Smooth muscle cell (in vitro differentiated cells): ENCODE results near the gene MAD1L1. TPM values are rescaled to one million over a fixed set of nuclear protein-coding genes. Genes with fewer than 3 reads are reported as not detected.

Experiments
- DNase-seq: peaks from one replicate; lab custom pipeline; 2025; ENCODE audit not compliant: unreplicated experiment; lab: John Stamatoyannopoulos, UW
- H2AFZ ChIP-seq: fragments of 200-600 bp; sonication (generic); 2 replicates; pipeline ENCODE4 v1.6.0; 2016; ENCODE audit warnings: antibody characterized with exemption, low read depth, mild to moderate bottlenecking
- H3F3A ChIP-seq: fragments of 200-600 bp; sonication (generic); 2 replicates; pipeline ENCODE4 v1.6.0; 2017; ENCODE audit warnings: antibody characterized with exemption, low read depth
- H3K27ac ChIP-seq: fragments of 200-600 bp; sonication (generic); 2 replicates; pipeline ENCODE4 v1.5.1; 2016; ENCODE audit warnings: low read depth, mild to moderate bottlenecking
- H3K27me3 ChIP-seq: fragments of 200-600 bp; sonication (generic); 2 replicates; pipeline ENCODE4 v1.6.1; 2016; ENCODE audit warnings: low read depth, mild to moderate bottlenecking
- H3K36me3 ChIP-seq: fragments of 200-600 bp; sonication (generic); 2 replicates; pipeline ENCODE4 v1.5.1; 2016; ENCODE audit warnings: low read depth
- H3K4me1 ChIP-seq: fragments of 200-600 bp; sonication (generic); 2 replicates; pipeline ENCODE4 v1.5.1; 2016; ENCODE audit warnings: low read depth
- H3K4me2 ChIP-seq: fragments of 200-600 bp; sonication (generic); 2 replicates; pipeline ENCODE4 v1.6.0; 2016; ENCODE audit warnings: mild to moderate bottlenecking
- H3K4me3 ChIP-seq: fragments of 200-600 bp; sonication (generic); 2 replicates; pipeline ENCODE4 v1.5.1; 2016; ENCODE audit warnings: mild to moderate bottlenecking
- H3K79me2 ChIP-seq: fragments of 200-600 bp; sonication (generic); 2 replicates; pipeline ENCODE4 v1.6.0; 2016; ENCODE audit warnings: low read depth, mild to moderate bottlenecking
- H3K9ac ChIP-seq: fragments of 200-600 bp; sonication (generic); 2 replicates; pipeline ENCODE4 v1.6.0; 2016; ENCODE audit warnings: low read depth
- H3K9me3 ChIP-seq: fragments of 200-600 bp; sonication (generic); replicated peaks from 2 replicates; pipeline ENCODE4 v1.5.1; 2016; ENCODE audit warnings: low read depth
- H4K20me1 ChIP-seq: fragments of 200-600 bp; sonication (generic); 2 replicates; pipeline ENCODE4 v1.6.0; 2016; ENCODE audit warnings: low read depth
- WGBS: methylation state at CpG from one replicate; pipeline ENCODE4 v1.1.7; 2016; ENCODE audit warnings: low lambda C conversion rate; 5-methylcytosine and 5-hydroxymethylcytosine counted together
- polyA plus RNA-seq: library from polyadenylated mRNA; unstranded; fragments of >200 nt; fragmentation: Nextera tagmentation; extraction: Ambion mirVana; gene quantifications from 2 replicates; pipeline ENCODE4 v1.2.1, GENCODE V29; 2016
- total RNA-seq: library from RNA; depleted of rRNA; stranded (reverse); fragments of >200 nt; gene quantifications from 2 replicates; pipeline ENCODE4 v1.2.3, GENCODE V29; 2014
- TF ChIP-seq, protein P1 (sequence below): fragments of 200-600 bp; sonication (generic); IDR thresholded peaks from 2 replicates; pipeline ENCODE4 v1.5.1; 2017; ENCODE audit warnings: borderline replicate concordance, mild to moderate bottlenecking, antibody characterized with exemption; ENCODE audit not compliant: insufficient read depth, poor library complexity, severe bottlenecking

The MAD1L1 gene
- total and polyA plus RNA-seq, 2 experiments from 2014 or later, result 33.4 to 60.7 TPM

DNA sequence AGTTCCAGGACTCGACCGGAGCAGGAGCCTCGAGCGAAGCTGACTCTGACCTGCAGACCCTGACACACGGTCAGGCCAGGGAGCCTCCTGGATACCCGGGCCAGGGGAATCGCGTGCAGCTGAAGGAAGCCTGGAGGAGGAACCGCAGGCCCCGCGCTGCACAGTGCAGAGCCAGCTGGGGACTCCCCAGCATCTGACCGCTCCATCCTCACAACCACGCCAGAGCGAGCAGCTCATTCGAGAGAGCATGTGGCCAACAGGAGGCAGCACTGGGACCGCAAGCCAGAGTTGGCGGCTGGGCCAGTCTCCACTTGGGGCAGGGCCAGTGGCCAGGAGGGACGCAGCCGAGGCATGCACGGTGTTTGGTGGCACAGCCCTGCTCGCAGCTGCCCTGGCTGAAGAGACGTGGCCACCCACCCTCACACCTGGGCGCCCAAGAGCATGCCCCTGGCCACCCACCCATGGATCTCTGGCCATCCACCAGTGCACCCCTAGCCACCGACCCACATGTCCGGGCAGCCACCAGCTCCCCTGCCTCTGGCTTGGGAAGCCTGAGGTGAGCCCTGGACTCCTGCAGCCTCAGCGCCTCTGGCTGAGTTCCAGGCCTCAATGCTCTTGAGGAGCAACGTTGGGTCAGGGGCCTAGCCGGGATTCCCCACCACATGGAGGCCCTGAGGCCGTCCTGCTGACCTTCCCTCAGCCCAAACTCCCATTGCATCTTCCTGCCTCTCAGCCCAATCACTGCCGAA lies 348.7 kb downstream of the MAD1L1 start:
- no peak overlapping the region for H3K9ac ChIP-seq
- DNase-seq, result no peak
- no peak overlapping the region for H3K4me2 ChIP-seq
- 93% methylated on average over 29 of the region's 30 CpGs for WGBS
- H4K20me1 ChIP-seq, result peaks cover 44% of the 10 kb centered on the region
- no peaks in the 10 kb centered on the region for H3K4me1 ChIP-seq
- no peaks in the 10 kb centered on the region for H3K27me3 ChIP-seq
- H3K79me2 ChIP-seq, result no peaks in the 10 kb centered on the region
- H2AFZ ChIP-seq, result no peak overlapping the region
- no peaks in the 10 kb centered on the region for H3K36me3 ChIP-seq
- TF ChIP-seq, protein P1, sequence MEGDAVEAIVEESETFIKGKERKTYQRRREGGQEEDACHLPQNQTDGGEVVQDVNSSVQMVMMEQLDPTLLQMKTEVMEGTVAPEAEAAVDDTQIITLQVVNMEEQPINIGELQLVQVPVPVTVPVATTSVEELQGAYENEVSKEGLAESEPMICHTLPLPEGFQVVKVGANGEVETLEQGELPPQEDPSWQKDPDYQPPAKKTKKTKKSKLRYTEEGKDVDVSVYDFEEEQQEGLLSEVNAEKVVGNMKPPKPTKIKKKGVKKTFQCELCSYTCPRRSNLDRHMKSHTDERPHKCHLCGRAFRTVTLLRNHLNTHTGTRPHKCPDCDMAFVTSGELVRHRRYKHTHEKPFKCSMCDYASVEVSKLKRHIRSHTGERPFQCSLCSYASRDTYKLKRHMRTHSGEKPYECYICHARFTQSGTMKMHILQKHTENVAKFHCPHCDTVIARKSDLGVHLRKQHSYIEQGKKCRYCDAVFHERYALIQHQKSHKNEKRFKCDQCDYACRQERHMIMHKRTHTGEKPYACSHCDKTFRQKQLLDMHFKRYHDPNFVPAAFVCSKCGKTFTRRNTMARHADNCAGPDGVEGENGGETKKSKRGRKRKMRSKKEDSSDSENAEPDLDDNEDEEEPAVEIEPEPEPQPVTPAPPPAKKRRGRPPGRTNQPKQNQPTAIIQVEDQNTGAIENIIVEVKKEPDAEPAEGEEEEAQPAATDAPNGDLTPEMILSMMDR, result no peak
- H3K27ac ChIP-seq, result no peak overlapping the region
- H3K4me3 ChIP-seq, result no peak overlapping the region
- no peaks in the 10 kb centered on the region for H3F3A ChIP-seq
- H3K9me3 ChIP-seq, result no peaks in the 10 kb centered on the region

DNA sequence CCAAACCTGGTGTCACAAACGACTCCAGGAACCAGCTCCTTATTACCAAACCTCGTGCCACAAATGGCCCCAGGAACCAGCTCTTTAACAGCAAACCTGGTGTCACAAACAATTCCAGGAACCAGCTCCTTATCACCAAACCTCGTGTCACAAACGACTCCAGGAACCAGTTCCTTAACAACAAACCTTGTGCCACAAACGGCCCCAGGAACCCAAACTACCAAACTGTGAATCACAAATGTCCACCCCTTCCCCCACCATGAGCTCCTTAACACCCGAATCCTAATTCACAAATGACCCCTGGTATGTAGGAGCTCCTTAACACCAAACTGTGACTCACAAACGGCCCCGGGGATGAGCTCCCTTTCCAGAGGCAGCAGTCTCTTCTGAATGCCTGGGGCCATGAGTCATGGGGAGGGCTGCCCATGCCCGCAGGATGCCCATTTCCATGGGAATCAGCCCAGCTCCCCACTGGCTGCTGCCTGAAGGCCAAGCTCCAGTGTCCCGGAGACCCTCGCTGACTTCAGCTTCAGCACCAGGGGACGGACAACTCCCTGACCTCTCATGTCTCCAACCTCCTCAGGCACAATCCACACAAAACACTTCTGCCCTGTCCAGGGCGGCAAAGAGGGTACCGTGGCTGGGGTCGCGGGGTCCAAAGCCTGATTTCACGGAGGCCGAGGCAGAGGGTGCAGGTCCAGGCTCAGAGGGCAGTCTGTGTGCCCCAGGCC lies 349.5 kb downstream of the MAD1L1 start:
- 38% methylated on average over 16 of the region's 18 CpGs for WGBS
- Histone ChIP-seq H4K20me1 (peaks cover 44% of the 10 kb centered on the region), H3K9ac (no peak overlapping the region), H3K79me2 (no peaks in the 10 kb centered on the region), H3K4me1 (no peaks in the 10 kb centered on the region), H3K9me3 (no peaks in the 10 kb centered on the region), H3K27ac (no peak overlapping the region), H2AFZ (no peak overlapping the region), H3F3A (no peaks in the 10 kb centered on the region), H3K4me2 (peak overlapping the region; percentile 59), H3K36me3 (no peaks in the 10 kb centered on the region), H3K4me3 (no peak overlapping the region), H3K27me3 (no peaks in the 10 kb centered on the region)
- TF ChIP-seq, protein P1, result no peak
- peak; percentile 11 for DNase-seq

DNA sequence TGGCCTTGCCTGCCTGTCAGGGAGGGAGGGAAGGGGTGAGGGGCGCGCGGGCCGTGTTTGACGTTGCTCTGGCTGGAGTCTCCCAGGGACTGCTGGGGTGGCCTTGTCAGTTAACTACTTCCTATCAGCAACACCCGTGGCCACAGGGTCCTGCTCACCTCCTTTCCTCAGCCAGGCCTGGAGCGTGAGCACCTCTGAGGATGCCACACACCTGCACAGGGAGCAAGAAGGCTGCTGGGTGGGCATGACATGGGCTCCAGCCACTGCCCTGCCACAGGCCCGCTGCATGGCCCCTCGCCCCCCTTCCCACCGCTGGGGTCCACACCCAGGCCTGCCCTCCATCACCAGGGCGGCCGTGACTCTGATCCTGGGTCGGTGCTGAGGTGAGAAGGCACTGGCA lies 350.3 kb downstream of the MAD1L1 start:
- Histone ChIP-seq H3K79me2 (no peaks in the 10 kb centered on the region), H3K4me1 (no peaks in the 10 kb centered on the region), H3K9me3 (no peaks in the 10 kb centered on the region), H2AFZ (no peak overlapping the region), H3K27me3 (no peaks in the 10 kb centered on the region), H3K36me3 (no peaks in the 10 kb centered on the region), H3K4me3 (no peak overlapping the region), H3K27ac (no peak overlapping the region), H3F3A (no peaks in the 10 kb centered on the region), H3K9ac (no peak overlapping the region), H4K20me1 (peaks cover 44% of the 10 kb centered on the region), H3K4me2 (peak overlapping the region; percentile 59)
- no peak for DNase-seq
- TF ChIP-seq, protein P1, result no peak
- WGBS, result 77% methylated on average over 12 of the region's 13 CpGs
